Prostate gland (tissue), 2 donors: ENCODE data around the gene SZRD1.

Experiments
- POLR2A ChIP-seq: fragments of 450-650 bp; IDR thresholded peaks from one replicate; pipeline ENCODE4 v1.6.1; 2016; ENCODE audit warnings: antibody characterized with exemption, mild to moderate bottlenecking
- POLR2AphosphoS5 ChIP-seq: sonication (generic); formaldehyde crosslinking; IDR thresholded peaks from one replicate; pipeline ENCODE4 v1.6.1; 2017; ENCODE audit warnings: antibody characterized with exemption
- TF ChIP-seq, protein P1 (sequence below), 4 experiments: fragments of 200-600 bp in 2 of 4; fragments of 450-650 bp in 2 of 4; sonication (generic) in 2 of 4; IDR thresholded peaks; 1 replicate in 3 of 4; 2 replicates in 1 of 4; pipeline ENCODE4 v1.5.1; 2016 to 2019; ENCODE audit warnings: antibody characterized with exemption in 4 of 4, mild to moderate bottlenecking in 2 of 4, moderate library complexity in 2 of 4

DNA sequence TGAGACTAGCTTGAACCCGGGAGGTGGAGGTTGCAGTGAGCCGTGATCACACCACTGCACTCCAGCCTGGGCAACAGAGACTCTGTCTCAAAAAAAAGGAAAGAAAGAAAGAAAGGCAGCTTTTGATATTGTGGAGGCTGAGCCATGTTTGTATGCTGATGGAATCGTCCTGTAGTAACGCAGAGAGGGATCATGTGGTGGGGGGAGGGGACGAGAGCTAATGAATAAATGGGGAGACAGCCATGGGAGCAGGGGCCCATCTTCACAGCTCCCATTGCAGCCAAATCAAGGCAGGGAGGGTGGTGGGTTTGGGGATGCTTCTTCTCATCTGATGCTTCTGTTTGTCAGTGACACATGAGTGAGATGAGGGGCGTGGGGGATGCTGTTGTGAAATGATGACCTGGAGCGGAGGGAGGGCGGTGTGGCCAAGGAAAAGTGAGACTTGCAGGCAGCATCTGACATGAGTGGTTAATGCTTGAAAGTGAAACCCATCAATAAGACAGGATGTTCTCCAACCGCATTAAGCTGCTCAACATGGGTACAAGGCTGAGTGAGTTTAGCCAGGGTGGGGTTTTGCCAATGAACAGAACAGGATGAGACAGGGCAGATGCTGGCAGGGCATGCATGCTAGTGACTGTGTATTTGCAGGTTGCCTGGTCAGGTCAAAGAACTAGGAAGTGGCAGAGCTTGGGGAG is 53.5 kb downstream of the SZRD1 start:
- TF ChIP-seq POLR2AphosphoS5, result no peak
- TF ChIP-seq POLR2A, result no peak
- TF ChIP-seq, protein P1, sequence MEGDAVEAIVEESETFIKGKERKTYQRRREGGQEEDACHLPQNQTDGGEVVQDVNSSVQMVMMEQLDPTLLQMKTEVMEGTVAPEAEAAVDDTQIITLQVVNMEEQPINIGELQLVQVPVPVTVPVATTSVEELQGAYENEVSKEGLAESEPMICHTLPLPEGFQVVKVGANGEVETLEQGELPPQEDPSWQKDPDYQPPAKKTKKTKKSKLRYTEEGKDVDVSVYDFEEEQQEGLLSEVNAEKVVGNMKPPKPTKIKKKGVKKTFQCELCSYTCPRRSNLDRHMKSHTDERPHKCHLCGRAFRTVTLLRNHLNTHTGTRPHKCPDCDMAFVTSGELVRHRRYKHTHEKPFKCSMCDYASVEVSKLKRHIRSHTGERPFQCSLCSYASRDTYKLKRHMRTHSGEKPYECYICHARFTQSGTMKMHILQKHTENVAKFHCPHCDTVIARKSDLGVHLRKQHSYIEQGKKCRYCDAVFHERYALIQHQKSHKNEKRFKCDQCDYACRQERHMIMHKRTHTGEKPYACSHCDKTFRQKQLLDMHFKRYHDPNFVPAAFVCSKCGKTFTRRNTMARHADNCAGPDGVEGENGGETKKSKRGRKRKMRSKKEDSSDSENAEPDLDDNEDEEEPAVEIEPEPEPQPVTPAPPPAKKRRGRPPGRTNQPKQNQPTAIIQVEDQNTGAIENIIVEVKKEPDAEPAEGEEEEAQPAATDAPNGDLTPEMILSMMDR (IDR thresholded peaks at IDR 0.05), result no peak
